ENCODE data around the gene CTPS1. TPM values are rescaled to one million over a fixed set of nuclear protein-coding genes. Genes with fewer than 3 reads are reported as not detected.

Gene CTPS1
- total and polyA plus RNA-seq, 2 experiments from 2014 or later: 31.8 to 93.9 TPM

DNA sequence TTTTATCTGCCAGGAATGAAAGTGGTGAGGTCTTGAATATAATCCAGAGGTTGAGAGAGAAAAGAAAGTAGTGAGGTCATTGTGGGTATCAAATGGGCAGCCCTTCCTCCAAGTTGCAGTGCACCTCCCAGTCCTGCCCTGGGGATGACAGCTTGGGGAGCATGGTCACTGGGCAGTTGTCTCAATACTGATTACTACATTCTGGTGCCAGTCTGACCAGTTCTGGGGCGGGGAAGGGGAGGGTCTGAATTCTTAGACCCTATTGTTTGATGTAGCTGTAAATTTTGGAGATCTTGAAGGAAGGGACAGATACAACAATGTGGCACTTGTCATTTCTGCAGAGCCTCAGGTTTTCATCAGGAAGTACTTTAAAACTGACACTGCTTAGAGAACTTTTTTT, 30.8 kb downstream of the CTPS1 start (continued):
- TF ChIP-seq, protein P1, sequence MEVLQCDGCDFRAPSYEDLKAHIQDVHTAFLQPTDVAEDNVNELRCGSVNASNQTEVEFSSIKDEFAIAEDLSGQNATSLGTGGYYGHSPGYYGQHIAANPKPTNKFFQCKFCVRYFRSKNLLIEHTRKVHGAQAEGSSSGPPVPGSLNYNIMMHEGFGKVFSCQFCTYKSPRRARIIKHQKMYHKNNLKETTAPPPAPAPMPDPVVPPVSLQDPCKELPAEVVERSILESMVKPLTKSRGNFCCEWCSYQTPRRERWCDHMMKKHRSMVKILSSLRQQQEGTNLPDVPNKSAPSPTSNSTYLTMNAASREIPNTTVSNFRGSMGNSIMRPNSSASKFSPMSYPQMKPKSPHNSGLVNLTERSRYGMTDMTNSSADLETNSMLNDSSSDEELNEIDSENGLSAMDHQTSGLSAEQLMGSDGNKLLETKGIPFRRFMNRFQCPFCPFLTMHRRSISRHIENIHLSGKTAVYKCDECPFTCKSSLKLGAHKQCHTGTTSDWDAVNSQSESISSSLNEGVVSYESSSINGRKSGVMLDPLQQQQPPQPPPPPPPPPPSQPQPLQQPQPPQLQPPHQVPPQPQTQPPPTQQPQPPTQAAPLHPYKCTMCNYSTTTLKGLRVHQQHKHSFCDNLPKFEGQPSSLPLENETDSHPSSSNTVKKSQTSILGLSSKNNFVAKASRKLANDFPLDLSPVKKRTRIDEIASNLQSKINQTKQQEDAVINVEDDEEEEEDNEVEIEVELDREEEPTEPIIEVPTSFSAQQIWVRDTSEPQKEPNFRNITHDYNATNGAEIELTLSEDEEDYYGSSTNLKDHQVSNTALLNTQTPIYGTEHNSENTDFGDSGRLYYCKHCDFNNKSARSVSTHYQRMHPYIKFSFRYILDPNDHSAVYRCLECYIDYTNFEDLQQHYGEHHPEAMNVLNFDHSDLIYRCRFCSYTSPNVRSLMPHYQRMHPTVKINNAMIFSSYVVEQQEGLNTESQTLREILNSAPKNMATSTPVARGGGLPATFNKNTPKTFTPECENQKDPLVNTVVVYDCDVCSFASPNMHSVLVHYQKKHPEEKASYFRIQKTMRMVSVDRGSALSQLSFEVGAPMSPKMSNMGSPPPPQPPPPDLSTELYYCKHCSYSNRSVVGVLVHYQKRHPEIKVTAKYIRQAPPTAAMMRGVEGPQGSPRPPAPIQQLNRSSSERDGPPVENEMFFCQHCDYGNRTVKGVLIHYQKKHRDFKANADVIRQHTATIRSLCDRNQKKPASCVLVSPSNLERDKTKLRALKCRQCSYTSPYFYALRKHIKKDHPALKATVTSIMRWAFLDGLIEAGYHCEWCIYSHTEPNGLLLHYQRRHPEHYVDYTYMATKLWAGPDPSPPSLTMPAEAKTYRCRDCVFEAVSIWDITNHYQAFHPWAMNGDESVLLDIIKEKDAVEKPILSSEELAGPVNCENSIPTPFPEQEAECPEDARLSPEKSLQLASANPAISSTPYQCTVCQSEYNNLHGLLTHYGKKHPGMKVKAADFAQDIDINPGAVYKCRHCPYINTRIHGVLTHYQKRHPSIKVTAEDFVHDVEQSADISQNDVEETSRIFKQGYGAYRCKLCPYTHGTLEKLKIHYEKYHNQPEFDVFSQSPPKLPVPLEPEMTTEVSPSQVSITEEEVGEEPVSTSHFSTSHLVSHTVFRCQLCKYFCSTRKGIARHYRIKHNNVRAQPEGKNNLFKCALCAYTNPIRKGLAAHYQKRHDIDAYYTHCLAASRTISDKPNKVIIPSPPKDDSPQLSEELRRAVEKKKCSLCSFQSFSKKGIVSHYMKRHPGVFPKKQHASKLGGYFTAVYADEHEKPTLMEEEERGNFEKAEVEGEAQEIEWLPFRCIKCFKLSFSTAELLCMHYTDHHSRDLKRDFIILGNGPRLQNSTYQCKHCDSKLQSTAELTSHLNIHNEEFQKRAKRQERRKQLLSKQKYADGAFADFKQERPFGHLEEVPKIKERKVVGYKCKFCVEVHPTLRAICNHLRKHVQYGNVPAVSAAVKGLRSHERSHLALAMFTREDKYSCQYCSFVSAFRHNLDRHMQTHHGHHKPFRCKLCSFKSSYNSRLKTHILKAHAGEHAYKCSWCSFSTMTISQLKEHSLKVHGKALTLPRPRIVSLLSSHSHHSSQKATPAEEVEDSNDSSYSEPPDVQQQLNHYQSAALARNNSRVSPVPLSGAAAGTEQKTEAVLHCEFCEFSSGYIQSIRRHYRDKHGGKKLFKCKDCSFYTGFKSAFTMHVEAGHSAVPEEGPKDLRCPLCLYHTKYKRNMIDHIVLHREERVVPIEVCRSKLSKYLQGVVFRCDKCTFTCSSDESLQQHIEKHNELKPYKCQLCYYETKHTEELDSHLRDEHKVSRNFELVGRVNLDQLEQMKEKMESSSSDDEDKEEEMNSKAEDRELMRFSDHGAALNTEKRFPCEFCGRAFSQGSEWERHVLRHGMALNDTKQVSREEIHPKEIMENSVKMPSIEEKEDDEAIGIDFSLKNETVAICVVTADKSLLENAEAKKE (CRISPR knock-in tag; IDR thresholded peaks at IDR 0.05): no peak
- TF ChIP-seq, protein P2, sequence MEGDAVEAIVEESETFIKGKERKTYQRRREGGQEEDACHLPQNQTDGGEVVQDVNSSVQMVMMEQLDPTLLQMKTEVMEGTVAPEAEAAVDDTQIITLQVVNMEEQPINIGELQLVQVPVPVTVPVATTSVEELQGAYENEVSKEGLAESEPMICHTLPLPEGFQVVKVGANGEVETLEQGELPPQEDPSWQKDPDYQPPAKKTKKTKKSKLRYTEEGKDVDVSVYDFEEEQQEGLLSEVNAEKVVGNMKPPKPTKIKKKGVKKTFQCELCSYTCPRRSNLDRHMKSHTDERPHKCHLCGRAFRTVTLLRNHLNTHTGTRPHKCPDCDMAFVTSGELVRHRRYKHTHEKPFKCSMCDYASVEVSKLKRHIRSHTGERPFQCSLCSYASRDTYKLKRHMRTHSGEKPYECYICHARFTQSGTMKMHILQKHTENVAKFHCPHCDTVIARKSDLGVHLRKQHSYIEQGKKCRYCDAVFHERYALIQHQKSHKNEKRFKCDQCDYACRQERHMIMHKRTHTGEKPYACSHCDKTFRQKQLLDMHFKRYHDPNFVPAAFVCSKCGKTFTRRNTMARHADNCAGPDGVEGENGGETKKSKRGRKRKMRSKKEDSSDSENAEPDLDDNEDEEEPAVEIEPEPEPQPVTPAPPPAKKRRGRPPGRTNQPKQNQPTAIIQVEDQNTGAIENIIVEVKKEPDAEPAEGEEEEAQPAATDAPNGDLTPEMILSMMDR (conservative IDR thresholded peaks at IDR 0.05; ENCODE audit: low read depth in 2 of 2): no peak

DNA sequence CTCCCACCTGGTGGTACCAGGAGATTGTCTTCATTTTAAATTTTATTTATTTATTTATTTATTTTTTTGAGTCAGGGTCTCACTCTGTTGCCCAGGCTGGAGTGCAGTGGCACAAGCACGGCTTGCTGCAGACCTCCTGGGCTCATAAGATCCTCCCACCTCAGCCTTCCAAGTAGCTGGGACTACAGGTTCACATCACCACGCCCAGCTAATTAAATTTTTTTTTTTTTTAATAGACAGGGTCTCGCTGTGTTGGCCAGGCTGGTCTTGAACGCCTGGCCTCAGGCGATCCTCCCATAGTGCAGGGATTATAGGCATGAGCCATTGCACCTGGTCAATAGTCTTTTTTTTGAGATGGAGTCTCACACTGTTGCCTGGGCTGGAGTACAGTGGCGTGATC, 33.5 kb downstream of the CTPS1 start:
- peaks cover 34% of the 10 kb centered on the region for H3K36me3 ChIP-seq (ENCODE audit: insufficient read depth)
- H3K9me3 Mint-ChIP-seq: no peaks in the 10 kb centered on the region; the same call in 2 of the 3 replicates
- H3K4me3 ChIP-seq: no peak overlapping the region
- ATAC-seq: no peak
- no peak overlapping the region for H3K27ac ChIP-seq (ENCODE audit: low read depth)
- no peaks in the 10 kb centered on the region; the same call in 1 of the 2 replicates for H3K79me2 ChIP-seq (replicated peaks; ENCODE audit: insufficient read depth)
- no peak overlapping the region for H3K27ac Mint-ChIP-seq
- no peaks in the 10 kb centered on the region for H3K4me1 Mint-ChIP-seq
- DNase-seq (ENCODE audit: low spot score): no peak
- H3F3A ChIP-seq (replicated peaks; ENCODE audit: low read depth): no peaks in the 10 kb centered on the region; the same call in 1 of the 2 replicates
- H3K4me3 Mint-ChIP-seq: no peak overlapping the region
- H3K4me1 ChIP-seq (ENCODE audit: insufficient read depth): no peaks in the 10 kb centered on the region
- peaks cover 12% of the 10 kb centered on the region for H3K27me3 Mint-ChIP-seq (ENCODE audit: insufficient read depth, low read depth, poor library complexity)
- no peak overlapping the region for H2AFZ ChIP-seq
- peaks cover 73% of the 10 kb centered on the region for H3K36me3 Mint-ChIP-seq (ENCODE audit: low read depth)
- no peaks in the 10 kb centered on the region for H3K9me2 ChIP-seq (ENCODE audit: insufficient read depth)
- peaks cover 11% of the 10 kb centered on the region; the same call in 1 of the 2 replicates for H4K20me1 ChIP-seq (replicated peaks; ENCODE audit: insufficient read depth)
- H3K27me3 ChIP-seq (ENCODE audit: insufficient read depth): no peaks in the 10 kb centered on the region
- H3K4me2 ChIP-seq: no peak overlapping the region
- no peak for TF ChIP-seq STAT1 (IDR thresholded peaks at IDR 0.05; ENCODE audit: unreplicated experiment)
- TF ChIP-seq CREB1 (CRISPR knock-in tag; IDR thresholded peaks at IDR 0.05; ENCODE audit: low read depth): no peak
- TF ChIP-seq, protein P1 (CRISPR knock-in tag; IDR thresholded peaks at IDR 0.05): no peak
- no peak for TF ChIP-seq JUNB (IDR thresholded peaks at IDR 0.05; ENCODE audit: unreplicated experiment)
- TF ChIP-seq POLR2AphosphoS5 (IDR thresholded peaks at IDR 0.05; ENCODE audit: low read depth): no peak
